HG03135 (cell line): ENCODE results near the gene BDH1.

Experiments
- ATAC-seq: cut with Tn5 transposase; IDR thresholded peaks from one replicate; pipeline ENCODE4 v1.9.1; 2021; ENCODE audit warnings: mild to moderate bottlenecking, moderate library complexity; ENCODE audit not compliant: unreplicated experiment

The BDH1 gene

GRCh38 chr3:197552198-197552597, 3.6 kb downstream of the BDH1 start:
- ATAC-seq, result no peak

GRCh38 chr3:197550489-197550888, 5.3 kb downstream of the BDH1 start:
- no peak for ATAC-seq

- ATAC-seq, result no peak
Measured at GRCh38 chr3:197549261-197549885, 6.4 kb downstream of the BDH1 start.

GRCh38 chr3:197547306-197548011, 8.3 kb downstream of the BDH1 start:
- no peak for ATAC-seq

- ATAC-seq, result no peak
Measured at GRCh38 chr3:197546307-197547085, 9.3 kb downstream of the BDH1 start.

GRCh38 chr3:197545571-197545970, 10.2 kb downstream of the BDH1 start:
- no peak for ATAC-seq

GRCh38 chr3:197545101-197545500, 10.7 kb downstream of the BDH1 start:
- ATAC-seq, result no peak

GRCh38 chr3:197542741-197543454, 12.9 kb downstream of the BDH1 start:
- no peak for ATAC-seq

- no peak for ATAC-seq
Measured at GRCh38 chr3:197541756-197542539, 13.8 kb downstream of the BDH1 start.

GRCh38 chr3:197540961-197541377, 14.8 kb downstream of the BDH1 start:
- ATAC-seq, result no peak

- ATAC-seq, result no peak
Measured at GRCh38 chr3:197539651-197540051, 16.1 kb downstream of the BDH1 start.

- ATAC-seq, result no peak
Measured at GRCh38 chr3:197533927-197534725, 21.6 kb downstream of the BDH1 start.

- ATAC-seq, result no peak
Measured at GRCh38 chr3:197533396-197533795, 22.4 kb downstream of the BDH1 start.

- no peak for ATAC-seq
Measured at GRCh38 chr3:197532388-197532787, 23.4 kb downstream of the BDH1 start.

- no peak for ATAC-seq
Measured at GRCh38 chr3:197528190-197528589, 27.6 kb downstream of the BDH1 start.

GRCh38 chr3:197527569-197527968, 28.2 kb downstream of the BDH1 start:
- no peak for ATAC-seq

GRCh38 chr3:197525706-197526105, 30.1 kb downstream of the BDH1 start:
- no peak for ATAC-seq

GRCh38 chr3:197524128-197524527, 31.6 kb downstream of the BDH1 start:
- ATAC-seq, result no peak

- ATAC-seq, result no peak
Measured at GRCh38 chr3:197523526-197523925, 32.2 kb downstream of the BDH1 start.
